Measurements from ENCODE around the gene TRIP6. TPM values are rescaled to one million over a fixed set of nuclear protein-coding genes. Genes with fewer than 3 reads are reported as not detected.
A peak's percentile ranks its signal among the peaks of the same experiment; 100 is the strongest.

Gene TRIP6, protein sequence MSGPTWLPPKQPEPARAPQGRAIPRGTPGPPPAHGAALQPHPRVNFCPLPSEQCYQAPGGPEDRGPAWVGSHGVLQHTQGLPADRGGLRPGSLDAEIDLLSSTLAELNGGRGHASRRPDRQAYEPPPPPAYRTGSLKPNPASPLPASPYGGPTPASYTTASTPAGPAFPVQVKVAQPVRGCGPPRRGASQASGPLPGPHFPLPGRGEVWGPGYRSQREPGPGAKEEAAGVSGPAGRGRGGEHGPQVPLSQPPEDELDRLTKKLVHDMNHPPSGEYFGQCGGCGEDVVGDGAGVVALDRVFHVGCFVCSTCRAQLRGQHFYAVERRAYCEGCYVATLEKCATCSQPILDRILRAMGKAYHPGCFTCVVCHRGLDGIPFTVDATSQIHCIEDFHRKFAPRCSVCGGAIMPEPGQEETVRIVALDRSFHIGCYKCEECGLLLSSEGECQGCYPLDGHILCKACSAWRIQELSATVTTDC
- total RNA-seq: 10 to 100 TPM; 25.8 to 25.9 TPM

- peak within 1 kb of the TSS; percentile 84 for H3K4me3 Mint-ChIP-seq
- ChIA-PET CTCF (interaction anchor here (1.1 kb wide), 1 partner anchor 161 kb away, joined by 3 read pairs; the partner anchor contains the start of gene POP7), POLR2A (interaction anchor here (1.6 to 1.7 kb wide), 2 partner anchors 8 to 255 kb away, joined by 3 to 6 read pairs; partner anchors contain the start of genes MOSPD3 and SRRT)
- peaks cover 15% of the 10 kb centered on the region for H3K36me3 Mint-ChIP-seq
- intact Hi-C loops (cut with micrococcal nuclease): no loop called here
- peaks cover 9% of the 10 kb centered on the region for H3K4me1 Mint-ChIP-seq (ENCODE audit: low read depth)
- no peaks in the 10 kb centered on the region for H3K9me3 Mint-ChIP-seq
- DNase-seq: peak; percentile 81
- no peaks in the 10 kb centered on the region for H3K27me3 Mint-ChIP-seq
- peak within 1 kb of the TSS; percentile 89 for H3K27ac Mint-ChIP-seq
Observed at GRCh38 chr7:100867040-100867775, at the start of gene TRIP6. TSS of gene TRIP6 (plus strand) at chr7:100867387. CDS start at chr7:100867498, 111 bp downstream.

DNA sequence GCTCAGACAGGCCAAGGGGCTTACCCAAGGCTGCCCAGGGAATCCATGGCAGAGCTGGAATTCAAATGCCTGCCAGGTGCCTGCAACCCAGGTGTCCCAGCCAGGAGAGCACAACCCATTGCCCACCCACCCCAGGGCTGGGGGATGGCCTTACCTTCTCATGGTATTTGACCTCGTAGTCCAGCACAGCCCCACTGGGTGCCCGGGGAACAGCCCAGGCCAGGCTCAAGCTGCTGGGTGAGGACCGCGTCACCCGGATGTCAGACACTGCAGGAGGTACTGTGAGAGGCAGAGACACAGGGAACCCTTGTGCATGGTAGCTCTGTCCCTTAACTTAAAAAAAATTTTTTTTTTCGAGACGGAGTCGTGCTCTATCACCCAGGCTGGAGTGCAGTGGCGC is 48.8 kb upstream of the TRIP6 start:
- no peaks in the 10 kb centered on the region for H3K4me1 Mint-ChIP-seq (ENCODE audit: low read depth)
- ChIA-PET CTCF (no interaction called here), POLR2A (no interaction called here)
- intact Hi-C loops (cut with micrococcal nuclease): no loop called here
- DNase-seq: no peak
- H3K27ac Mint-ChIP-seq: no peak overlapping the region
- H3K9me3 Mint-ChIP-seq: no peaks in the 10 kb centered on the region
- no peak overlapping the region for H3K4me3 Mint-ChIP-seq
- no peaks in the 10 kb centered on the region for H3K36me3 Mint-ChIP-seq
- no peaks in the 10 kb centered on the region for H3K27me3 Mint-ChIP-seq

- no peaks in the 10 kb centered on the region for H3K36me3 Mint-ChIP-seq
- no peaks in the 10 kb centered on the region for H3K4me1 Mint-ChIP-seq (ENCODE audit: low read depth)
- POLR2A ChIA-PET: no interaction called here
- DNase-seq: no peak
- H3K27ac Mint-ChIP-seq: no peak overlapping the region
- CTCF ChIA-PET: no interaction called here
- H3K4me3 Mint-ChIP-seq: no peak overlapping the region
- no peaks in the 10 kb centered on the region for H3K9me3 Mint-ChIP-seq
- H3K27me3 Mint-ChIP-seq: peaks cover under 1% of the 10 kb centered on the region
- intact Hi-C loops (cut with micrococcal nuclease): no loop called here
Observed at GRCh38 chr7:100818825-100819224, 48.4 kb upstream of the TRIP6 start.

DNA sequence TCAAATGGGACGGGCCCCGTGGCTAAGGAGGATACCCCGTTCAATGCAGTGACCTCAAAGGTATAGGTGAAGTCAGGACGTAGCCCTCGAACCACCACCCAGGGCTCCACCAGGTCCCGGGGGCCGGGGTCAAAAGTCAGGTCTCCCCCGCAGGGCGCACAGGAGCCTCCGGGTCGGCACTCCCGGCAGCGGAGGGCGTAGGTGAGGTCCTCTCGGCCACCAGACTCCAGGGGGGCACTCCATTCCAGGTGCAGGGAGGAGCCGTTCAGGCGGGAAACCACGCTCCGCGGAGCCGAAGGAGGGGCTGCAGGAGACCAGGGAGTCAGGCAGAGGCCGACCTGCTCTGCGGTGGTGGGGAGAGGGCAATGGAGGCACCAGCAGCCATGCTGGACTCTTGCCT is 47.6 kb upstream of the TRIP6 start:
- no peaks in the 10 kb centered on the region for H3K4me1 Mint-ChIP-seq (ENCODE audit: low read depth)
- no peak overlapping the region for H3K4me3 Mint-ChIP-seq
- H3K27me3 Mint-ChIP-seq: peaks cover 6% of the 10 kb centered on the region
- no peak for DNase-seq
- H3K36me3 Mint-ChIP-seq: no peaks in the 10 kb centered on the region
- ChIA-PET POLR2A (no interaction called here), CTCF (no interaction called here)
- no peak overlapping the region for H3K27ac Mint-ChIP-seq
- H3K9me3 Mint-ChIP-seq: no peaks in the 10 kb centered on the region
- intact Hi-C loops (cut with micrococcal nuclease): no loop called here

GRCh38 chr7:100822236-100823139 is 44.7 kb upstream of the TRIP6 start:
- Mint-ChIP-seq H3K27me3 (peaks cover 23% of the 10 kb centered on the region), H3K4me1 (ENCODE audit: low read depth) (peaks cover 10% of the 10 kb centered on the region), H3K9me3 (no peaks in the 10 kb centered on the region), H3K4me3 (no peak overlapping the region), H3K36me3 (no peaks in the 10 kb centered on the region), H3K27ac (no peak overlapping the region)
- ChIA-PET POLR2A (no interaction called here), CTCF (interaction anchor here (2.4 kb wide), 1 partner anchor 30 kb away, joined by 6 read pairs; the partner anchor contains the start of gene SLC12A9)
- intact Hi-C loops (cut with micrococcal nuclease): no loop called here
- no peak for DNase-seq

DNA sequence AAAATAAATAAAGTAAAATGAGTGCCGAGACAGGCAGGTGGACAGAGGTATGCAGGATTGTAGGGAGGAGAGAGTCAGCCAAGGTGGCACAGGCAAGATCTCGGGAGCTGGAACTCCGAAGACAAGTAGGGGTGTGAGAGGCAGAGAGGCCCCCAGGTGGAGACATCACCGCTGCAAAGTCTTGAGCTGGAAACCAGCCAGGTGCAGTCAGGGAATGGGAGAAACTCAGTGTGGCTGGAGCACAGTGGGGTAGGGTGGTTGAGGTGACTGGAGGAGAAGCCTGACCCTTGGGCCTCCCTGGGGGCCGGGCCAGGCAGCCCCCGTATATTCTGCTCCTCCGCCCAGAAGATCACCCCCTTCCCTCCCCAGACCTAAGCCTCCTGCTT is 44.1 kb upstream of the TRIP6 start:
- intact Hi-C loops (cut with micrococcal nuclease): no loop called here
- no peak for DNase-seq
- Mint-ChIP-seq H3K4me1 (ENCODE audit: low read depth) (peaks cover 14% of the 10 kb centered on the region), H3K27ac (no peak overlapping the region), H3K27me3 (peaks cover 28% of the 10 kb centered on the region), H3K4me3 (no peak overlapping the region), H3K36me3 (no peaks in the 10 kb centered on the region), H3K9me3 (no peaks in the 10 kb centered on the region)
- ChIA-PET CTCF (interaction anchor here (2.4 kb wide), 1 partner anchor 29 kb away, joined by 6 read pairs; the partner anchor contains the start of gene SLC12A9), POLR2A (no interaction called here)

GRCh38 chr7:100823534-100823933 is 43.7 kb upstream of the TRIP6 start:
- H3K36me3 Mint-ChIP-seq: no peaks in the 10 kb centered on the region
- peaks cover 14% of the 10 kb centered on the region for H3K4me1 Mint-ChIP-seq (ENCODE audit: low read depth)
- DNase-seq: no peak
- intact Hi-C loops (cut with micrococcal nuclease): no loop called here
- H3K4me3 Mint-ChIP-seq: no peak overlapping the region
- H3K27ac Mint-ChIP-seq: no peak overlapping the region
- H3K27me3 Mint-ChIP-seq: peaks cover 30% of the 10 kb centered on the region
- ChIA-PET POLR2A (no interaction called here), CTCF (interaction anchor here (2.4 kb wide), 1 partner anchor 29 kb away, joined by 6 read pairs; the partner anchor contains the start of gene SLC12A9)
- no peaks in the 10 kb centered on the region for H3K9me3 Mint-ChIP-seq

DNA sequence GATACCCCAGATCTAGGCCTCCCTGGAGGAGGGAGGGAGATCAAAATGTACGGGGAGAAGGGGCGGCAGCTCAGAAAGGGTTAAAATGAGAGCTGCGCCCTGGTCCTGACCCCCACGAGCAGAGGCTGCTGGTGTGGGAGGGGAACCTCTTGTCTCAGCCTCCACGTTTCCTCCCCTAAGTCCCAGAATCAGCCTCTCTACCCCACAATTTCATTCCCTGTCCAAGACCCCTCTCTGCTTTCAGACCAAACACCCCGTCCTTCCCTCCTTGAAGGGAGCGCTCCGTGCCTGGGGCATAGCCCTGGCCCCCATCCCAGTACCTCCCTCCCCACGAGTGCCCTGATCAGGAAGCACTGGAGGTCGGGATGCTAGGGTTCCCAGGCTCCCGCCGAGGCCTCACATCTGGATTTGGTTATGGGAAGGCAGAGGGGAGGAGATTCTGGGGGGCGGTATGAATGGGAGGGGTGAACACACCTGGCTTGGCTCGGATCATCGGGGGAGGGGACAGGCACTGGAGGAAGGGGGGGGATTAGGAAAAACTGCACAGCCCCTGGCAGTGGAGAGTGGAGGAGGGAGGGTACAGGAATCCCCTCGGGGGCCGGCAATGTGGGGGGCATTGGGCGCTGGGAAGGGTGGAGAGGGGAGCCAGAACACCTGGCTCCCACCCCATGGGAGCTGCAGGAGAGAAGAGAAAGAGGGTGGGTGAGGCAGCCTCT is 42.5 kb upstream of the TRIP6 start:
- no peak overlapping the region for H3K4me3 Mint-ChIP-seq
- intact Hi-C loops (cut with micrococcal nuclease): no loop called here
- peaks cover 17% of the 10 kb centered on the region for H3K4me1 Mint-ChIP-seq (ENCODE audit: low read depth)

GRCh38 chr7:100825215-100825671 is 41.9 kb upstream of the TRIP6 start:
- no peak for DNase-seq
- no peak overlapping the region for H3K27ac Mint-ChIP-seq
- peaks cover 2% of the 10 kb centered on the region for H3K36me3 Mint-ChIP-seq
- ChIA-PET POLR2A (no interaction called here), CTCF (no interaction called here)
- no peak overlapping the region for H3K4me3 Mint-ChIP-seq
- no peaks in the 10 kb centered on the region for H3K9me3 Mint-ChIP-seq
- peaks cover 17% of the 10 kb centered on the region for H3K4me1 Mint-ChIP-seq (ENCODE audit: low read depth)
- H3K27me3 Mint-ChIP-seq: peaks cover 37% of the 10 kb centered on the region
- intact Hi-C loops (cut with micrococcal nuclease): no loop called here

More for the DNA sequence above, 42.5 kb upstream of the TRIP6 start:
- POLR2A ChIA-PET: no interaction called here
- no peak for DNase-seq
- CTCF ChIA-PET: interaction anchor here (2.4 kb wide), 1 partner anchor 27 kb away, joined by 6 read pairs; the partner anchor contains the start of gene SLC12A9
- Mint-ChIP-seq H3K36me3 (peaks cover 2% of the 10 kb centered on the region), H3K9me3 (no peaks in the 10 kb centered on the region), H3K27ac (no peak overlapping the region), H3K27me3 (peaks cover 35% of the 10 kb centered on the region)

DNA sequence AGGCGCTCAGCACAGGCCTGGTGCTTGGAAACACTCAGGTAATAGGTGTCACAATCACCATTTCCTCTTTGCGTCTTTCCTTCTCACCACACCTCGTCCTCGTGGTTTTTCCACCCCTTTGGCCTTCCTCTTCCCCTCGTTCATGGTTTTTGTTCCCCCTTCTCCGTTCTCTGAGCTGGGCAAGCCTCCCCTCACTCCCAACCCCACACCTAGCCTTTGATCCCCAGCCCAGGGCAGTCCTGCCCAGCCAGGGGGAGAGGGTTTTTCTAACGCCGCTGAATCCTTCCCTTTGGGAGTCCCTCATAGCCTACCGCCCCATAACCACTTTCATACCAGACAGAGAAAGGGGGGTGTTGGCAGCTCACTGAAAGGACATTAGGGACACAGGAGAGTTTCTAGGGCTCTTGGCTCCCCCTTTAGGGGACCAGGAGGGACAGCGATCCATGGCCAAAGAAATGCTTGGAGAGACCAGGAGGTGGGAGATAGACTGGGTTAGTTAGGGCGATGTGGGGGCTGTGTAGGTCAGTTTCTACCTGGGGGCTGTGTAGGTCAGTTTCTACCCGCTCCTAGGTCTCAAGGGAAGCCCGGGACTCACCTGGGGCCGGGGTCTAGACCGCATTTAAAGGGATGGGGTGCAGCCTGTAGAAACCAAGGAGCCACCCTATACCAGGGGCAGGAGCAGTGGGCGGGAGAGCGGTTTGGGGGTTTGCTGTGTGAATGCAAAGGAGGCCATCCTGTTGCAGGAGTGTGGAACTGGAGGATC is 41.3 kb upstream of the TRIP6 start:
- H3K9me3 Mint-ChIP-seq: no peaks in the 10 kb centered on the region
- H3K36me3 Mint-ChIP-seq: peaks cover 2% of the 10 kb centered on the region
- intact Hi-C loops (cut with micrococcal nuclease): no loop called here
- CTCF ChIA-PET: no interaction called here
- DNase-seq: no peak
- H3K27ac Mint-ChIP-seq: no peak overlapping the region
- peaks cover 17% of the 10 kb centered on the region for H3K4me1 Mint-ChIP-seq (ENCODE audit: low read depth)
- H3K4me3 Mint-ChIP-seq: peak overlapping the region; percentile 20
- H3K27me3 Mint-ChIP-seq: peaks cover 39% of the 10 kb centered on the region
- POLR2A ChIA-PET: no interaction called here
